ACC112 (cell line): ENCODE data around the gene RPTOR.

Experiments used
- H2AFZ ChIP-seq: fragments of 200-600 bp; sonication (generic); one replicate; pipeline ENCODE4 v1.6.0; 2017; ENCODE audit warnings: antibody characterized with exemption, low read length; ENCODE audit not compliant: unreplicated experiment
- H3K27ac ChIP-seq: fragments of 200-600 bp; sonication (generic); 2 replicates; pipeline ENCODE4 v1.5.1; 2014; ENCODE audit warnings: low read depth, mild to moderate bottlenecking, antibody characterized with exemption, low read length, moderate library complexity
- H3K27me3 ChIP-seq: fragments of 200-600 bp; sonication (generic); 2 replicates; pipeline ENCODE4 v1.6.1; 2014; ENCODE audit warnings: mild to moderate bottlenecking, antibody characterized with exemption, low read length, moderate library complexity, mixed read lengths; ENCODE audit not compliant: insufficient read depth
- H3K36me3 ChIP-seq: fragments of 200-600 bp; sonication (generic); 2 replicates; pipeline ENCODE4 v1.6.1; 2016; ENCODE audit warnings: mild to moderate bottlenecking, antibody characterized with exemption, low read length, moderate library complexity, mixed read lengths; ENCODE audit not compliant: insufficient read depth
- H3K4me1 ChIP-seq: fragments of 200-600 bp; sonication (generic); one replicate; pipeline ENCODE4 v1.6.1; 2016; ENCODE audit warnings: low read length, mixed read lengths; ENCODE audit not compliant: insufficient read depth, unreplicated experiment, control insufficient read depth
- H3K4me3 ChIP-seq: fragments of 200-600 bp; sonication (generic); 2 replicates; pipeline ENCODE4 v1.5.1; 2014; ENCODE audit warnings: mild to moderate bottlenecking, low read depth, low read length
- H3K79me2 ChIP-seq: fragments of 200-600 bp; sonication (generic); one replicate; pipeline ENCODE4 v1.6.0; 2016; ENCODE audit warnings: low read length; ENCODE audit not compliant: control insufficient read depth, unreplicated experiment, insufficient read depth

The RPTOR gene

DNA sequence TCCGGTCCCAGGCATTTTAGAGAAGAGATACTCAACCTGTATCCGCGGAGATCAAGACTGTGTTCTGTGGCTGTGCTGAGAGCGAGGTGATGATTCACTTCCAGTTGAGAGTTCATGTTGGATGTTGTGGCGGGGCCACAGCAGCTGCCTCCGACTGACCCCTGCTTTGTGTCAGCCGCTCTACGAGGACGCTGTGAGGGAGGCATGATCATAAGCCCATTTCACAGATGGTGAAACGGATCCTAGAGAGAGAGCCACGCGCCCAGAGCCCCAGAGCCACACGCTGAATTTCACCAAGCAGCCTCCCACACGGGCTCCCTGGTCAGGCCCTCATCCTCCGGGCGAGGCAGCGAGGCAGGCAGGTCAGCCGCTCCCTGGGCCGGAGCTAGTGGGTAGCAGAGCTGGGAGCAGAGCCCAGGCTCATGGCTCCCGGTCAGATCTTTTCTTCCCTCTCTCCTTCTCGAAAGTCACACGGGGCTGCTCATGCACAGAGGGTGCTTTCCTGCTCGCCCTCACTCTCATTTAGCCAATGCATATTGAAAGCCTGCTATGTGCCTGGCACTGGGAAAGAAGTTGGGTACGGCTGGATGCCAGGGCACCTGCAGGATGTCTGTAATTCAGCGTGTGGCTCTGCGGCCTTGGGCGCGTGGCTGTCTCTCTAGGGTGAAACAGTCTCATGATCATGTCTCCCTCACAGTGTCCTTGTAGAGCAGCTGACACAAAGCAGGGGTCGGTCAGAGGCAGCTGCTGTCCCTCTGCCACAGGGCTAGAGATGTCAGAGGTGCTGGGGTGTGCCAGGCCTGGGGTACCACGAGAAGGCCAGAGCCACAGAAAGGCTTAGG, 291.4 kb downstream of the RPTOR start:
- H2AFZ ChIP-seq = no peak overlapping the region
- H3K36me3 ChIP-seq = peaks cover 4% of the 10 kb centered on the region; the same call in 1 of the 2 replicates
- H3K79me2 ChIP-seq = no peaks in the 10 kb centered on the region
- H3K27ac ChIP-seq = no peak overlapping the region
- H3K27me3 ChIP-seq = no peaks in the 10 kb centered on the region
- H3K4me3 ChIP-seq = no peak overlapping the region
- H3K4me1 ChIP-seq = peaks cover 18% of the 10 kb centered on the region

- Histone ChIP-seq H3K27me3 (no peaks in the 10 kb centered on the region), H2AFZ (no peak overlapping the region), H3K79me2 (no peaks in the 10 kb centered on the region), H3K36me3 (peaks cover 3% of the 10 kb centered on the region; the same call in 1 of the 2 replicates), H3K4me1 (peaks cover 18% of the 10 kb centered on the region), H3K4me3 (no peak overlapping the region), H3K27ac (no peak overlapping the region)
These were observed 292.0 kb downstream of the RPTOR start for GRCh38 chr17:80836658-80836965.

DNA sequence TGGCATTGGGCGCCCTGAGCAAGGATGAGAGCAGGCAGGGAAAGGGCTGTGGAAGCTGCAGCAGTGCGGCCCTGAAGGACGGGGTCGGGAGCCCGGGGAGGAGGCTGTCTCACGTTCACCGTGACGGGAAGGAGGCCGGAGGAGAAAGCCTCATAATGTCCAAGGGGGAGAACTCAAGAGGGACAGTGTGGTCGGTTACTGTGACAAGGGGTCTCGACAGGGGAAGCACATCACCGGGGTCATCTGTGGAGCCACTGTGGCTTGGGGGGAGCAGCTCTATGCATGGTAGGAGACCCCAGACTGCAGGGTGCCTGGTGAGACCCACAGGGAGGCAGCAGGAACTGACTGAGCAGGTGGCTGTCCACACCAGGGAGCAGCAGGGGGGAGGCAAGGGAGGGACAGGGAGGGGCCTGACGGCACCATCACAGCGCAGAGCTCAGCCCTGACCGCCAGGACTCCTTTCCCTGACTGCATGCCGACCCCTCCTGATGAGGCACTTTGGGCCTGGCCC, 292.4 kb downstream of the RPTOR start:
- no peak overlapping the region for H2AFZ ChIP-seq
- no peak overlapping the region for H3K27ac ChIP-seq
- no peaks in the 10 kb centered on the region for H3K36me3 ChIP-seq
- H3K4me3 ChIP-seq = no peak overlapping the region
- no peaks in the 10 kb centered on the region for H3K27me3 ChIP-seq
- peaks cover 18% of the 10 kb centered on the region for H3K4me1 ChIP-seq
- H3K79me2 ChIP-seq = no peaks in the 10 kb centered on the region

DNA sequence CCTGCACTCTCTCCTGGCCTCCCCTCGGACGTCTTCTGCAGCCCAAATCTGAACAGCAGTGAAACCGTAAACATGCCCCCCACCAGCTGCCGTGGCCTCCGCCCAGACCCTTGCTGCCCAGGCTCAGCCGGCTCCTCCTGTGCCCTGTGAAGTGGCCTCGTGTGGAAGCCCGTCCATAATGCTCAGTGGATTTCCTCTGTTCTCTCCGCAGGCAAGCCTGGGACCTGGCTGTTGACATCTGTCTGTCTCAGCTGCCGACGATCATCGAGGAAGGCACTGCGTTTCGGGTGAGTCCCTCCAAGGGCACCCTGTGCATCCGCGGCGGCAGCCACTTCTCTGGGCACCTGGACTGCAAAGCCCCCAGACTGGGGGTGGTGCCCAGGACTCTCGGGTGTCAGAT, 293.1 kb downstream of the RPTOR start:
- H3K79me2 ChIP-seq = no peaks in the 10 kb centered on the region
- no peak overlapping the region for H3K27ac ChIP-seq
- peaks cover 11% of the 10 kb centered on the region for H3K4me1 ChIP-seq
- no peaks in the 10 kb centered on the region for H3K27me3 ChIP-seq
- no peak overlapping the region for H3K4me3 ChIP-seq
- peaks cover 2% of the 10 kb centered on the region; the same call in 1 of the 2 replicates for H3K36me3 ChIP-seq
- H2AFZ ChIP-seq = no peak overlapping the region

GRCh38 chr17:80838311-80839025, 293.8 kb downstream of the RPTOR start:
- Histone ChIP-seq H2AFZ (no peak overlapping the region), H3K4me3 (no peak overlapping the region), H3K4me1 (peaks cover 10% of the 10 kb centered on the region), H3K79me2 (no peaks in the 10 kb centered on the region), H3K36me3 (peaks cover 5% of the 10 kb centered on the region; the same call in 1 of the 2 replicates), H3K27me3 (no peaks in the 10 kb centered on the region), H3K27ac (no peak overlapping the region)

GRCh38 chr17:80839026-80839345, 294.3 kb downstream of the RPTOR start:
- H3K4me1 ChIP-seq = peaks cover 10% of the 10 kb centered on the region
- H3K27me3 ChIP-seq = no peaks in the 10 kb centered on the region
- no peaks in the 10 kb centered on the region for H3K79me2 ChIP-seq
- no peak overlapping the region for H3K27ac ChIP-seq
- H3K36me3 ChIP-seq = peaks cover 5% of the 10 kb centered on the region; the same call in 1 of the 2 replicates
- H2AFZ ChIP-seq = no peak overlapping the region
- H3K4me3 ChIP-seq = no peak overlapping the region

DNA sequence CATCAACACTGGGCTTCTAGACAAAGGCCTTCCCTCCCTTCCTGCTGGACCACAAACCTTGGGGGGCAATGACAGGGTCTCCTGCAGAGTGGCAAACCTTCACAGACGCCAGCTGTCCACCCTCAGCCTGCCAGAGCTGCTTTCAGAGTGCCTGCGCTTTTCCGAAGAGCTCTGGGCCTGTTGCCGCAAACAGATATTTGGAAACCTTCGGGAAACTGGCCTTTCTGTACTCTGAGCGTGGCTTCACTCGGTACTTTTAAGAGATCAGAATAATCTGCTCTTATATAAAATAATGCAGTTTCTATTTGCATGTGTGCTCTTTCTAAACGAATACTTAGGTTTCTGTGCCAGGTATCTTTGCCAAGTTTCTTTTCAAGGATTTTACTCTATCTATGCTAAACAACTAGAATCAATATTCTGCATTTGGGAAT, 294.9 kb downstream of the RPTOR start:
- H3K4me3 ChIP-seq = no peak overlapping the region
- H3K79me2 ChIP-seq = no peaks in the 10 kb centered on the region
- H3K27me3 ChIP-seq = no peaks in the 10 kb centered on the region
- peaks cover 5% of the 10 kb centered on the region; the same call in 1 of the 2 replicates for H3K36me3 ChIP-seq
- H3K27ac ChIP-seq = no peak overlapping the region
- no peak overlapping the region for H2AFZ ChIP-seq
- H3K4me1 ChIP-seq = peaks cover 8% of the 10 kb centered on the region

DNA sequence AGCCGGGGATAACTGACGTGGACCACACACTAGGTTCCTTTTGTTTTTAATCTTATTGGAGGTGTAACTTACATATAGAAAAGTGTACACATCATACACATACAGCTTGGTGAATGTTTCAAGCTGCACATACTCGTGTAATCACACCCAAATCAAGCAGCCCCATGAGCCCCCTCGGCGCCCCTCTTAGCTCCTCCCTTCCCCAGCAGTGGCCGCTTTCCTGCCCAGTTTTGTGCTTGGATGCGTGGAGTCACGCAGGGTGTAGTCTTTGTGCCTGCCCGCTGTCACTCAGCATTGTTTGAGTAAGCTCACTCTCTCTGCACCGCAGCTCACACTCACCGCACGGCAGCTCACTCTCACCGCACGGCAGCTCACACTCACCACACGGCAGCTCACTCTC, 295.3 kb downstream of the RPTOR start:
- no peak overlapping the region for H3K4me3 ChIP-seq
- H3K27ac ChIP-seq = no peak overlapping the region
- H3K27me3 ChIP-seq = no peaks in the 10 kb centered on the region
- H3K79me2 ChIP-seq = no peaks in the 10 kb centered on the region
- peaks cover 5% of the 10 kb centered on the region; the same call in 1 of the 2 replicates for H3K36me3 ChIP-seq
- peaks cover 3% of the 10 kb centered on the region for H3K4me1 ChIP-seq
- no peak overlapping the region for H2AFZ ChIP-seq

DNA sequence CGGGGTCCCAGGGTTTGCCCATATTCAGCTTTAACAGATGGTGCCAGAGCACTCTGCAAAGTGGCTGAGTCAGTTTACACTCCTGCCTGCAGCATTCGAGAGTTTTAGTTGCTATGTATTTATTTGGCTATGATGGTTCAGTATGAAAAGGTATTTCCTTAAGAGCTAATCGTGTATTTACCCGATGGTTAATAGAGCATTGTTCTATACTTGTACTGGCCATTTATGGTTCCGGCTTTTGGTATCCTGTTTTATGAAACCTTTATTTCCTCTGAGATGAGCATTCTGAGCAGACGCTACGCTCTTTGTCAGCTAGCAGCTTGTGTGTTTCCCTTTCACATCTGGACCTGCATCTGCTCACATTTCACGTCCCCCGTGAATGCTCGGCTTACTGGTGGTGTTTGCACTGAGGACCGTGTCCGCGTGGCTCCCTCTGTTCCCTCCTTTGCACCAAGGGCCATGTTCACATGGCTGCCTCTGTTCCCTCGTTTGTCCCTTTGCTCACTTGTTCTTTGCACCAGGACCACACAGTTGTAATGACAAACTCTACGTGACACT, 297.9 kb downstream of the RPTOR start:
- H3K4me1 ChIP-seq = no peaks in the 10 kb centered on the region
- no peak overlapping the region for H2AFZ ChIP-seq
- H3K79me2 ChIP-seq = no peaks in the 10 kb centered on the region
- H3K36me3 ChIP-seq = peaks cover 8% of the 10 kb centered on the region; the same call in 1 of the 2 replicates
- H3K27ac ChIP-seq = no peak overlapping the region
- H3K4me3 ChIP-seq = no peak overlapping the region
- no peaks in the 10 kb centered on the region for H3K27me3 ChIP-seq

GRCh38 chr17:80843741-80844156, 299.1 kb downstream of the RPTOR start:
- no peaks in the 10 kb centered on the region for H3K4me1 ChIP-seq

More at GRCh38 chr17:80843741-80844156, 299.1 kb downstream of the RPTOR start:
- H3K27me3 ChIP-seq = no peaks in the 10 kb centered on the region
- H3K79me2 ChIP-seq = no peaks in the 10 kb centered on the region
- H3K27ac ChIP-seq = no peak overlapping the region
- peaks cover 8% of the 10 kb centered on the region; the same call in 1 of the 2 replicates for H3K36me3 ChIP-seq
- no peak overlapping the region for H3K4me3 ChIP-seq
- H2AFZ ChIP-seq = no peak overlapping the region
